HG03460 (cell line): ENCODE data around the gene DAP.
"Not testable (repeated sequence)": the region's sequence is repeated elsewhere in the genome, so short reads cannot be mapped to it uniquely, and the experiment has no call there.

Experiments used
- ATAC-seq: cut with Tn5 transposase; IDR thresholded peaks from one replicate; pipeline ENCODE4 v1.9.1; 2021; ENCODE audit not compliant: unreplicated experiment

Gene DAP

DNA sequence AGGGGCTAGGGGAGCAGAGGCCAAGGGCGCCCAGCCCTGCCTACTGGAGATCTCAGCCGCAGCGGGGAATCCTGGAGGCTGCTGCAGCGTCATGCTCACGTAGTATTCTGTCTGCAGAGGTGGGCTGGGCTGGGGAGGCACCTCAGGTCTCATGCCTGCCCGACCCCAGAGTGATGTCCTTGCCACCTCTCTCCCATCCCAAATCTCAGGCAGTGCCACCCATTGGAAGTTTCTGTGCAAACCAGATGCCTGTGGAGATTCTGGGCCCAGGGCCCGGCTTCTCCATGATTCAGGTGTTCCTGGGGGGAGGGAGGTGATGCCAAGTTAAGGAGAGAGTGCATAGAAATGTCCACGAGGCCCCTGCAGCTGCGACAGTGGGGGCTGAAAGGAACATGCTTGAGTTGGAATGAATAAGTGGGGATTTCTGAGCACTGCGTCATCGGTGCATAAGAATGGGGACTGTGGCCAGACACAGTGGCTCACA is 125.1 kb downstream of the DAP start:
- ATAC-seq: no peak

DNA sequence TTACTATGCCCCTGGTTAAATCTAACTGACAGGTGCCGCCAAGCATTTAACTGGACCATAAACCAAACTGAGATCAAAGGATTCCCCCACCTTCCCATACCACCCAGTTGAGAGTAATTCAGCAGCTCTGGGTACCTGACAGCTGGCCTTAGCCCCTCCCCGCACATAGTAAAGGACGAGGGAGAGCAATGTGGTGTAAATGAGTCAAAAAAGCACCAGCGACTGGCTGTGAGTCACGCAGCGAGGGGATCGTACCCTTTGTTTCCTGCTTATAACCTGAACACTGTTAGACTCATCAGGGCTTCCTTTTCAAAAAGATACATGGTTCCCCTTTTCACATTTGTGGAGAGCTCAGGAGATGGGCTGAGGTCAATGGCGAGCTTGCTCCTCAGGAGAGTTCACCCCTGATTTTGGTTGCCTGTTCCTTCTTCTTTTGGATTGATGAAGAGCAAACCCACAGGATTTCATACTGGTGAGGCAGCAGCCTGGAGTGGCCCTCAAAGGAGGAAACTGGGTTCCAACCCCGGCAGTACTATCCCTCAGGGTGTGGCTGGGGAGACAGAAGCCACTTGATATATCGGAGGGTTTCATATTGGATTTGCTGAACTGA is 125.7 kb downstream of the DAP start:
- peak; percentile 69 for ATAC-seq

DNA sequence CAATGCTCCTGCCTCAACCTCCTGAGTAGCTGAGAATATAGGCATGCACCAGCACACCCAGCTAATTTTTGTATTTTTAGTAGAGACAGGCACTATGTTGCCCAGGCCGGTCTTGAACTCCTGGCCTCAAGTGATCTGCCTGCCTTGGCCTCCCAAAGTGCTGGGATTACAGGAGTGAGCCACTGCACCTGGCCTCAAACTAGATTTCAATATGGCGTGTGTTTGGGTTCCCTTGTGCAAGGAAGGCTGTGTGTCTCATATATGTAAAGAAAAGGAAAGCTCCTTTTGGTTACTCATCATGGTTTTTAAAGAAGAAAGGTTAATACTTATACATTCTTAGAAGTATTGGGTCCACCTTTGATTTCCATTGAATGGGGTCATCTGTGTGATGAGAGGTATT is 126.5 kb downstream of the DAP start:
- no peak for ATAC-seq

DNA sequence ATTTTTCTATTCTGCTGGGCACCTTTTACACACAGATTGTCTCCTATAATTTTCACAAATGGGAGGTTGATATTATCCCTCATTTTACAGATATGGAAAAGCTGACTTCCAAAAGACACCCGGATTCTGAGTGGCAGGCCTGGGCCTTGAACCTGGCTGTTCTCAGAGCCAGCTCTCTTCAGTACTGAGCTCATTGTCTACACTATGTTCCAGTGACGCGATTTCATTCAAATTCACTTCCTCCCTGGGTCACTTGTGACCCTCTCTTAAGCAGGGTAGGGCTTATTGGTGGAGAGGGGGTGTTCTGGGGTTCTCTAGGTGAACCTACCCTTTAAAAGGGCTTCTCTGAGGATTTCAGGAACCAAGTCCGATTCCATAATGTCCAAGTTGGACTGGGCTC is 127.0 kb downstream of the DAP start:
- ATAC-seq: no peak

DNA sequence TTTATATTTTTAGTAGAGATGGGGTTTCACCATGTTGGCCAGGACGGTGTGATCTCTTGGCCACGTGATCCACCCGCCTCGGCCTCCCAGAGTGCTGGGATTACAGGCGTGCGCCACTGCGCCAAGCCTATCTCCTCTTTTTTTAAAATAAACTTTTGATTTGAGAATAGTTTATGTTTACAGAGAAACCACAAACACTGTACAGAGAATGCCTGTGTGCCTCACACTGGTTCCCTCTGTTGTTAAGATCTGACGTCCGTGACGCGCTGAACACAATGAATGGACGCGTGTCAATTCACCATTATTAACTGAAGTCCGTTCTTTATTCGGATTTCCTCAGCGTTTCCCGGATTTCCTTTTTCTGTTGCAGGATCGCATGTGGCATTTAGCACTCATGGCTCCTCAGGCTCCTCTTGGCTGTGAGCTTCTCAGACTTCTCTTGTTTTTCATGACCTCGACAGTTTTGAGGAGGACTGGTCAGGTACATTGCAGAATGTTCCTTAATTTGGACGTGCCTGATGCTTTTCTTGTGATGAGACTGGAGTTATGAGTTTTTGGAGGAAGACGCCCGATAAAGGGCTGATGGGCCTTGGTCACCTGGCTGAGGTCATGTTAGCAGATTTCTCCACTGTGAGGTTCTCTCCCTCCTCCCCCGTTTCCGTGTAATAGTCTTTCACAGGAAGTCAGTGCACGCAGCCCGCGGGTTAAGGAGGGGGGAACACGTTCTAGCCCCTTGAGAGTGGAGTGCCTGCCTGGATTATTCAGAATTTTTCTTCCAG is 127.6 kb downstream of the DAP start:
- no peak for ATAC-seq

DNA sequence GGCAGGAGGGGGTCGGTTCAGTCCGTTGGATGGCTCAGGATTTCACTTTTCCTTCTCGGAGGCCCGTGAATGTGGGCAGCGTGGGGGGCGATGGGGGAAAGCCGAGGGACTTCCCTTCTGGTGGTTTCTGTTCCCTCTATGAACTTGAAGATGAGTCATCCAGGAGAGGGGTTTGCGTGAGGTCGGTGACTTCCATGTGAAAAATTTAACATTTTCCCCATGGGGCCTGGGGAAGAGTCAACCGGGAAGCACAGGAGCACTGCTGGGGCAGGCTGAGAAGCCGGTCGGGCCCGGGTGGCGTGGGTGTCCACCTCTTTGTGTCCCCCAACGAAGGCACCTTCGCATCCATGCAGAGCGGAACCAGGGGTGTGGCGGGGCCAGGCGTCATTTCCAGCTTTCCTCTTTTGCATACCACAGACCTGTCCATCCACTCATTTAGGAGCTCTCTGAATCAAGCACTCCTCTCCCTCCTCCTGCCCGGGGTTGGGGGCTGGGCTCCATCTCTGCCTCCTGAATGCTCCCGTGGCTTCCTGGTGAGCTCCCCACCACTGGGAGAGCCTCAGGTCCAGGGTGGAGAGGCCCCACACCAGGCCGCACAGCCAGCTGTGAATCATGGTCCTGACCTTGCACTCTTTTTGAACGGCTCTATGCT is 128.8 kb downstream of the DAP start:
- peak; percentile 38 for ATAC-seq

DNA sequence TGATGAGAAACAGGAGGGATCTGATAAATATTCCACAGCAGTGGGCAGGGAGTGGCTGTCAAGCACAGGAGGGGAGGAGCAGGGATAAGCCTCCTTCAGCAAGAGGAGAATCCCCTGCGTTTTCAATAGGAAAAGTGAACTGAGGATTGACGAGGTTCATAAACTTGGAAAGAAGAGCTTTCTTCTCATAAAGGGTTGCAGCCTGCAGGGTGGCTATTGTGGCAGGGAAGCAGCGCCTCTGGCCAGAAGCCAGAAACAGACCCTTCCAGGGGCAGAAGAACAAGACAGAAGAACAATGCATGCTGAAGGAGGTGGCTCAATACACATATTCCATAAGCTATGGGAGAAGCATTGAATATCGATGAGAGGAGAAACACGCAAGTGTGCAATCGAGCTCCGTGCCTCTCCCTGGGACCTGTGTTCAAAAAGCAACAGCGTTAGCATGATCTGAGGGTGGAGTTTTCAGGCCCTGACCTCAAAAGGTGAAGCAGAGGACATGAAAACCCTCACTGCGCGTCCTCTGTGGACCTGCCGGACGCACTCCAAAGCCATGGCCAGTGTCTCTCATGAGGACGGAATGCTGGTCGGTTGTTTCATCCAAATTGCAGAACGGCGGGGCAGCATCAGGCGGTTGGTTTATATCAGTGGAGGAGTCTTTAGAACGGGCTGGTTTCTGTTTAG is 129.6 kb downstream of the DAP start:
- no peak for ATAC-seq

DNA sequence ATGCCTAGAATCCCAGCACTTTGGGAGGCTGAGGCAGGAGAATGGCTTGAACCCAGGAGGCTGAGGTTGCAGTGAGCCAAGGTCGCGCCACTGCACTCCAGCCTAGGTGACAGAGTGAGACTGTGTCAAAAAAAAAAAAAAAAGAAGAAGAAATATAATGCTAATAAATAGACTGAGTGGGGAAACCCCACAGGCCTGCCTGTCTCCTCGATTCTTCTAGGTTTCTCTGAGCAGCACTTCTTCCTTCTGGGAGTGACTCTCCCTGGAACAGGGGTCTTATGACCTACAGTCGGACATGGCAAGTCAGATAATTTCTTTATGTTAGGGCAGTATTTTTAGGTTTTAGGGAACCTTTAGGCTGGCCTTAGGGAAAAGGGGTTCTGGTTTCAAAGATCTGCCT is 130.3 kb downstream of the DAP start:
- not testable (repeated sequence) for ATAC-seq

DNA sequence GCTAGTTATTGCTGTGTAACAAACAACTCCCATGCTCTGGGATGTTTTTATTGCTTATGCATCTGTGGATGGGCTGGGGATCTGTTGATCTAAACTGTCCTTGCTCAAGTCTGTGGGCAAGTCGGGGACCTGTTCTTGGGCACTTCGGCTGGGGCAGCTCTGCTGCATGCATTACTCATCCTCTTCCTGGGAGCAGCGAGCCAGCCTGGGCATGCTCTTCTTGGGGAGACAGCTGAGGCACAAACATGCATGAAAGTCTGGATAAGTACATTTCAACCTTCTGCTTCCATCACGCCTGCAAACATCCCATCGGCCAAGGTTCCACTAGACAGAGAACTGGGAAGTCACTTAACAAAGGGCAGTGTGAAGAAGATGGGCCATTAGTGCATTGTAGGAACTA is 130.9 kb downstream of the DAP start:
- ATAC-seq: no peak

DNA sequence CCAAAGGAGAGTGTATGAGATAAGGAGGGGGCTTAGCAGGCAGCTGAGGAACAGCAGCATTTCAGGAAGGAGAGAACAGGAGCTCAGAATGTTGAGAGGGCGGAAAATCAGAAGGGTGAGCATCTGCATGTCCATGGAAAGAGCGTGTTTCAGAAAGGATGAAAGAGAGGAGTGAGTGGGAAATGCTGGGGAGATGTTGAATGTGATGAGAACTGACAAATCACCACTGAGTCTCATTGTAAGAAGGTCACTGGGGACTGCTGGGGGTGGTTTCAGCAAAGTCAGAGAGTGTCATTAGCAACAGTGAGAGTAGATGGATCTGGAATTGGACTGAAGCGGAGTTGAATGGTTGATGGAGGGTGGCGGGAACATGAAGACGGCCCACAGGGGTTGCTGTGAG is 131.4 kb downstream of the DAP start:
- no peak for ATAC-seq
